Measurements from ENCODE around the gene COX8C.

DNA sequence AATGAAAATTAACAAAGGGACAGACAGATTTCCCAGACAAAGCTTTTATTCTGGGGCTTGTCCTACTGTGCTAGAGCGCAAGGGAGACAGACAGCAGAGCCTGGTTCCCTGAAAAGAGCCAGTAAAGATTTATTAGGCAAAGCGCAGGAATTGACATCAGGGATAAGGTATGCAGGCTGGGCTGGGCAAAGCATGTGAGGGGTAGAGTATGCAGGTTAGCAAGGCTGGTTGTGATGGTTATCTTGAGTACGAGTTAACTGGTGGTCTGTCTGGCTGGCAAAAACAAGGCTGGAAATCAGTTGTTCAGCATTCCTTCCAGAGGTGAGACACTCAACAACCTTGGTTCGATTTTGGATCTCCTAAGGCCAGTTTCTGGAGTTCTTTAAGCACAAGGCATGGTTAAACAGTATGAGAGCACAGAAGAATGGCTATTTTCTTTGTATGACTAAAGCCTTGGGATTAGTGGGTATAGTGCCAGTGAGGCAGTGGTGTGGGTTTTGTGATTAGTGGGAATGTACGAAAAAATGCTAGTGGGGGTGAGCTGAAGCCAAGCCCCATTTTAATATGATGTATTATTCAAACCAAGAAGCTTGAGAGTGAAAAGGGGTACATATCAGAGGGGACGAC is 45.0 kb upstream of the COX8C start:
- no peak for TF ChIP-seq EZH2 (IDR thresholded peaks at IDR 0.05; ENCODE audit: borderline replicate concordance, low read length)
- TF ChIP-seq, protein P1, sequence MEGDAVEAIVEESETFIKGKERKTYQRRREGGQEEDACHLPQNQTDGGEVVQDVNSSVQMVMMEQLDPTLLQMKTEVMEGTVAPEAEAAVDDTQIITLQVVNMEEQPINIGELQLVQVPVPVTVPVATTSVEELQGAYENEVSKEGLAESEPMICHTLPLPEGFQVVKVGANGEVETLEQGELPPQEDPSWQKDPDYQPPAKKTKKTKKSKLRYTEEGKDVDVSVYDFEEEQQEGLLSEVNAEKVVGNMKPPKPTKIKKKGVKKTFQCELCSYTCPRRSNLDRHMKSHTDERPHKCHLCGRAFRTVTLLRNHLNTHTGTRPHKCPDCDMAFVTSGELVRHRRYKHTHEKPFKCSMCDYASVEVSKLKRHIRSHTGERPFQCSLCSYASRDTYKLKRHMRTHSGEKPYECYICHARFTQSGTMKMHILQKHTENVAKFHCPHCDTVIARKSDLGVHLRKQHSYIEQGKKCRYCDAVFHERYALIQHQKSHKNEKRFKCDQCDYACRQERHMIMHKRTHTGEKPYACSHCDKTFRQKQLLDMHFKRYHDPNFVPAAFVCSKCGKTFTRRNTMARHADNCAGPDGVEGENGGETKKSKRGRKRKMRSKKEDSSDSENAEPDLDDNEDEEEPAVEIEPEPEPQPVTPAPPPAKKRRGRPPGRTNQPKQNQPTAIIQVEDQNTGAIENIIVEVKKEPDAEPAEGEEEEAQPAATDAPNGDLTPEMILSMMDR (conservative IDR thresholded peaks at IDR 0.05 in 1 of 2, IDR thresholded peaks at IDR 0.05 in 1 of 2; ENCODE audit: extremely low read depth in 1 of 2, insufficient read depth in 1 of 2, low read depth in 1 of 2, low read length in 2 of 2) = no peak

All from mammary epithelial cell (primary cell).